Endothelial cell of umbilical vein (primary cell): Measurements from ENCODE around the gene SSR2.

ENCODE experiments used
- EZH2 ChIP-seq: IDR thresholded peaks from 2 replicates; pipeline ENCODE4 v1.6.1; 2012; ENCODE audit warnings: borderline replicate concordance, low read depth, mild to moderate bottlenecking, moderate library complexity, low read length, inconsistent platforms; ENCODE audit not compliant: severe bottlenecking
- FOS ChIP-seq: IDR thresholded peaks from 2 replicates; pipeline ENCODE4 v1.6.1; 2011; ENCODE audit warnings: mild to moderate bottlenecking, low read length, moderate library complexity, borderline replicate concordance; ENCODE audit not compliant: insufficient read depth
- GATA2 ChIP-seq: IDR thresholded peaks from 2 replicates; pipeline ENCODE4 v1.7.0; 2011; ENCODE audit warnings: low read depth, mild to moderate bottlenecking, moderate library complexity, mixed read lengths, low read length; ENCODE audit not compliant: insufficient read length, insufficient read depth
- JUN ChIP-seq: IDR thresholded peaks from 2 replicates; pipeline ENCODE4 v1.6.1; 2011; ENCODE audit warnings: borderline replicate concordance, low read depth; ENCODE audit not compliant: insufficient read length, insufficient read depth
- MYC ChIP-seq: IDR thresholded peaks from one replicate; pipeline ENCODE4 v1.6.1; 2011; ENCODE audit warnings: mild to moderate bottlenecking, low read depth, low read length
- POLR2A ChIP-seq: IDR thresholded peaks from 2 replicates; pipeline ENCODE4 v1.6.1; 2012; ENCODE audit warnings: low read depth, mild to moderate bottlenecking, control low read depth, low read length
- POLR2AphosphoS5 ChIP-seq: IDR thresholded peaks from 2 replicates; pipeline ENCODE4 v1.6.1; 2012; ENCODE audit warnings: low read depth, mild to moderate bottlenecking, control low read depth, low read length, moderate library complexity; ENCODE audit not compliant: insufficient read depth
- TF ChIP-seq, protein P1 (sequence below), 2 donors: IDR thresholded peaks; 1 replicate in 1 of 2; 2 replicates in 1 of 2; pipeline ENCODE4 v1.5.1; 2011; ENCODE audit warnings: low read length in 2 of 2, mild to moderate bottlenecking in 2 of 2, moderate library complexity in 2 of 2, control low read depth in 1 of 2, inconsistent platforms in 1 of 2, low read depth in 1 of 2; ENCODE audit not compliant: insufficient read depth in 1 of 2; ENCODE audit errors: extremely low read depth in 1 of 2
- TF ChIP-seq, protein P2 (sequence below): IDR thresholded peaks from 2 replicates; pipeline ENCODE4 v1.6.1; 2011; ENCODE audit not compliant: insufficient read depth, insufficient read length

DNA sequence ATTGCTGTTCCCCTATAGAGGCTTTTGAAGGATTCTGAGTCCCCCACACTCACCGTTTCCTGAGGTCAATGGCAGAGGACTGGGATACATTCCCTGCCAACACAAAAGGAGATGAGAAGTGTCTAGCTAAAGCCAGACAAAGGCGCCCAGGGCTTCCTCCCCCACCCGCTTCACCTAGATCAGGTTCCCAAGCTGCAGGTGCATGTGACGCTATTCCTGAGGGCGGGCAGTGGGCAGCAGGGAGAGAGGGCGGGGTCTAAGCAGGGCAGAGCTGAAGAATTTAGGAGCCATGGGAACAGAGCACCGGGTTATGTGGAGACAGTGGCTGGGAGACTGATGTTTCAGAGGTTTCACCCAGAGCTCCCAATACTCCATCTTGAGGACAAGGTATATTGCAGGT is 36.4 kb downstream of the SSR2 start:
- TF ChIP-seq, protein P1, sequence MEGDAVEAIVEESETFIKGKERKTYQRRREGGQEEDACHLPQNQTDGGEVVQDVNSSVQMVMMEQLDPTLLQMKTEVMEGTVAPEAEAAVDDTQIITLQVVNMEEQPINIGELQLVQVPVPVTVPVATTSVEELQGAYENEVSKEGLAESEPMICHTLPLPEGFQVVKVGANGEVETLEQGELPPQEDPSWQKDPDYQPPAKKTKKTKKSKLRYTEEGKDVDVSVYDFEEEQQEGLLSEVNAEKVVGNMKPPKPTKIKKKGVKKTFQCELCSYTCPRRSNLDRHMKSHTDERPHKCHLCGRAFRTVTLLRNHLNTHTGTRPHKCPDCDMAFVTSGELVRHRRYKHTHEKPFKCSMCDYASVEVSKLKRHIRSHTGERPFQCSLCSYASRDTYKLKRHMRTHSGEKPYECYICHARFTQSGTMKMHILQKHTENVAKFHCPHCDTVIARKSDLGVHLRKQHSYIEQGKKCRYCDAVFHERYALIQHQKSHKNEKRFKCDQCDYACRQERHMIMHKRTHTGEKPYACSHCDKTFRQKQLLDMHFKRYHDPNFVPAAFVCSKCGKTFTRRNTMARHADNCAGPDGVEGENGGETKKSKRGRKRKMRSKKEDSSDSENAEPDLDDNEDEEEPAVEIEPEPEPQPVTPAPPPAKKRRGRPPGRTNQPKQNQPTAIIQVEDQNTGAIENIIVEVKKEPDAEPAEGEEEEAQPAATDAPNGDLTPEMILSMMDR (IDR thresholded peaks at IDR 0.05; ENCODE audit: extremely low read depth in 1 of 2, insufficient read depth in 1 of 2, low read depth in 1 of 2, low read length in 2 of 2): no peak
- TF ChIP-seq POLR2AphosphoS5 (no peak), EZH2 (no peak), GATA2 (no peak), POLR2A (no peak), JUN (no peak), FOS (no peak), MYC (no peak)
- TF ChIP-seq, protein P2, sequence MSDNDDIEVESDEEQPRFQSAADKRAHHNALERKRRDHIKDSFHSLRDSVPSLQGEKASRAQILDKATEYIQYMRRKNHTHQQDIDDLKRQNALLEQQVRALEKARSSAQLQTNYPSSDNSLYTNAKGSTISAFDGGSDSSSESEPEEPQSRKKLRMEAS: no peak
